Stimulated activated CD8-positive, alpha-beta memory T cell treated with anti-CD3 and anti-CD28 coated beads, Interleukin-4, amount 100 ng/mL, for 48 hours (primary cell): ENCODE measurements around the gene RNF130.
"Not testable (repeated sequence)": the region's sequence is repeated elsewhere in the genome, so short reads cannot be mapped to it uniquely, and the experiment has no call there.

ENCODE experiments used
- DNase-seq: peaks from one replicate; pipeline ENCODE4 v3.0.0-alpha.2; 2020

RNF130 gene

DNA sequence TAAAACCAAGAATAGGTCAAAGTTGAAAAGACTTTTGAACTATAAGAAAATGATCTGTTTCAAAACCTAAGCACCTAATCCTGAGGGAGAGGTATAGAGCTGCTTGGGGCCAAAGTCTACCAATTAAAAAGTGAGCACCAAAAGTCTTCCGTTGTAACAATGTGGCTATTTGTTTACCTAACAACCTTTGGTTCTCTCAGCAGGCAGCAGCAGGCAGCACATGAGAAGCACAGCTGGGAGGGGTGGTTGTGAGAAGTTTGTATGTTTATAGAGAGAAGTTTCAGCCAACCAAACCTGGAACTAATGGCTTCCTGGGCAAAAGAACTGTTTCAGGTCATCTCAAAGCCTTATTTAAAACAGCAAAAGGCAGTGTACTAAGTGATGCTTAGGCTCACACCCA, 104.1 kb downstream of the RNF130 start:
- no peak for DNase-seq

DNA sequence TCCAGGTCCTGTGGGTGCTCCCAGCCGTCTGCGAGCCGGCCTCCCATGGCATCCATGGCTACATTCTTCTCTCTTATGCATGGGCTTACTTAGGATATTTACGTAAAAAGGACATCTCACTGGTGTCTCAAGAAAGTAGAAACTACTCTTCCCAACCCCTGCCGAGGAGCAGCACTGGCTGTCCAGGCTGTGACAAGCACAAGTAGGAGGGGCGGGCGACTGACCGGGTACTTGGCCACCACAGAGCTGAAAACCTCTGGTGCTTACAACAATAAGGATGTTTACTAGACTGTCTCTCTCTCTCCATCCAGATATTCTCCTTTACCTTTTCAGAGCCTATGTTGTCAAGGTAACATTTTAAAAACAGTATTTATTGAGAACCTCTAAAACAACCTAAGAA, 107.5 kb downstream of the RNF130 start:
- DNase-seq, result no peak

DNA sequence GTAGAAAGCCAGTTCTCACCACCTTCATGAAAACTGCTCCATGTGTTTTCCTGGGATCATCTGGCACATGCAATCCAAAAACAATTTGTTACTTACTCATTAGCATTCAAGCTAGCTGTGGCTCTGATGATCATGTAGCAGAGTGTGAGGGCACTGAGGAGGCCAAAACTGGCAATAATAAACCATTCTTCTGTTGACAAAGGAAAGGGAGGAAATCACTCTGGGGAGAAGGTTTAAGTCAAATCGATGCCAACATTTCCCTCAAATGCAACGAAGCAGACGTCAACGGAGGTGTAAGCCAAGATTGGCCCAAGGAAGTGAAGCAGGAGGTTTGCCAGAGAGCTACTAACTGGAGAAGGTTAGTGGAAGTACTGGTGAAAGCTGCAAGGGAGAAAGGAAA, 108.2 kb downstream of the RNF130 start:
- DNase-seq, result no peak

DNA sequence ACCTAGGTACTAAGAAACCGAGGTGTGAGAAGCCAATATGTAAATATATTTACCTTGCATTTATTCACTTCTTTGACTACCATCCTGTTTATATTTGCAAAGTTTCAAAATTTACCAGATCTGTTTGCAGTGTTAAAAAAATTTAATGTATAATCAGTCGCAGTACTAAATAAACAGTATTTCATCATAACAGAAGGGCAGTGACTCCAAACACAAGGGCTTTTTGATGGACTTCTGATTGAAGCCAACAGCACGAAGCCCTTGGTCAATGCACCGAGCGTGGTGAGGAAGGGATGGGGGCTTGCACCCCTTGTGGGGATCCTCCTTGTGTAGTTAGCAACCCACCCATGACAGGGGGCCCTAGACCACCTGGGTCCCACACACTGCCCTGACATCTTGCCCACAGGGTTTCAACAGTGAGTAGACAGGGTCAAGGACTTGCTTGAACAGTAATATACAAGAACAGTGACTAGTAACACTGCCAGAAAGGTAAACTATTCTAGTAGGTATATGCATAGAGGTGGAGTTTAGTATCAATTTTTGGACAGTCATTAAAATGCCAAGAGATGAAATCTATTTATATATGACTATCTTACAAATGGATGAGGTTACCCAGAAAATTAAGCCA, 111.2 kb downstream of the RNF130 start:
- no peak for DNase-seq

DNA sequence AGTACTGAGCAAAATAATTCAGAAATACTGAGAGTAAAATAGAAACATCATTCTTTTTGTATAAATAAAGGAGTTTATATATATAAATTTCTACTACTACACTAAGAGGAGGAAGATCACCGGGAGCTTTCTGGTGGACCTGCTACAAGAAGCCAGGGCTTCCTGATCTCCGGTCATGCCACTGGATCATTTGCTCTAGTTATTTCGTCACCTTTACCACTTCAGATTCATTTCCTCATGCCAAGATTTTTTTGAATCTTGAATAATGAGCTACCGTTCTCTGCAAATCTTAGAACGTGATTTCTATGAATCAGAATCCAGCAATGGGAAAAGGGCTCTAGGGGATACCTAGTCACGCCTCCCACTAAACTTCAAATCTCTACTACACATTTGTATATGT, 111.9 kb downstream of the RNF130 start:
- no peak for DNase-seq

DNA sequence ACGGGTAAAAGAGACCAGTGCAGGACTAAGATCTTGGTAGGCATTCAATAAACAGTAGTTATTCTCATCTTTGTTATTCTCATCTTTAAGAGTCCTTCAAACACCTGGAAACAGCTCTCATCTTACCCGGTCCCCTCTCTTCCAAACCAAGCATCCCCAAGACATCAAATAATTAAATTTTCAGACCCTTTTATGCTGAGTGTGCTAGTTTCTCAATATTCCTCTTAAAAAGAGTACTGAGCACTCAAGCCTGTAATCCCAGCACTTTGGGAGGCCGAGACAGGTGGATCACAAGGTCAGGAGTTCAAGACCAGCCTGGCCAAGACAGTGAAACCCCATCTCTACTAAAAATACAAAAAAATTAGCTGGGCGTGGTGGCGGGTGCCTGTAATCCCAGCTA, 112.4 kb downstream of the RNF130 start:
- not testable (repeated sequence) for DNase-seq

DNA sequence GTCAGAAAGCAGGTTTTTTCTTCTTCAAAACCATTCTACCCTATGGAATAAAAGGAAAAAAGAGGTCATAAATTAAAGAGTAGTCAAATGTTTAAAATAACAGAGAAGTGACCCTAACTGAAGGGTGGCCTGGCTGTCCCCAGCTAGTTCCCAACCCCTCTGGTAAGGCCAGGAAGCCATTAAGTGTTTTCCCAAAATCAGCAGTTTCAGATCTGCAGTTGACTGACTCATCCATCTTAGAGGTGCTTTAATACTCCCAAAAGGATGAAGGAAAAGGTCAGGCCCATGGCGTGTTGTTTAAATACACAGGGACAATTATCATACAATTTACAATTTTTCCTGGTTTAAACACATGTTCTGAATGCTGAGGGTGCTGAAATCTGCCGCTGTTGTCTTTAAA, 115.9 kb downstream of the RNF130 start:
- no peak for DNase-seq

DNA sequence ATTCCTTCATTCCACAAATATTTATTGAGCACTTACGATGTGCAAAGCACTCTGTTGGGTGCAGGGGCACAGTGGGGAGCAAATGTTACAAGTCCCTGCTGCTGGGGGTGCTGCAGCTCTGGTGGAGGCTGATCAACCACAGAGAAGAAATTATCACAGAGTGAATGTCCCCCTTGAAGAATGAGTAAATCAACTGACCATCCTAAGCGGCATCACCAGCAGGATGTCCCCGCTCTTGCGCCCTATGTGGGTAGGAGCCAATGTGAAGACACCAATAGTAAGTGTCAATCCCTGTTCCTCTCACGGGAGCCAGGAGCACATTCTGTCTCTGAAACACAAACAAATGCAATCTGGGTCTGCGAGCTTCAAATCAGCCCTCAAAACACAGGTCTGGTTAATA, 116.5 kb downstream of the RNF130 start:
- no peak for DNase-seq

DNA sequence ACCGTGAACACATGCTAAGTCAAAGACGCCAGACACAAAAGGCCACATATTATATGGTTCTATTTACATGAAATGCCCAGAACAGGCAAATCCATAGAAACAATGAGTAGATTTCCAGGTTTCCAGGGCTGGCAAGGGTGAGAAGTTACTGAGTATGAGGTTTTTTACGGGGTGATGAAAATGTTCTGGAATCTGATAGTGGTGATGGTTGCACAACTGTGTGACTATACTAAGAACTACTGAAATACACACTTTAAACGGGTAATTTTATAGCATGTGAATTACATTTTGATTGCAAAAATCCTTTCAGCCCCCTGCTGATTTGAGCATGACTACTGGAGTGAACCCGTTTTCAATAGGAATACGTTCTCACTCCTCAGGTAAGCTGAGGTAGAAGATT, 117.1 kb downstream of the RNF130 start:
- DNase-seq, result no peak

DNA sequence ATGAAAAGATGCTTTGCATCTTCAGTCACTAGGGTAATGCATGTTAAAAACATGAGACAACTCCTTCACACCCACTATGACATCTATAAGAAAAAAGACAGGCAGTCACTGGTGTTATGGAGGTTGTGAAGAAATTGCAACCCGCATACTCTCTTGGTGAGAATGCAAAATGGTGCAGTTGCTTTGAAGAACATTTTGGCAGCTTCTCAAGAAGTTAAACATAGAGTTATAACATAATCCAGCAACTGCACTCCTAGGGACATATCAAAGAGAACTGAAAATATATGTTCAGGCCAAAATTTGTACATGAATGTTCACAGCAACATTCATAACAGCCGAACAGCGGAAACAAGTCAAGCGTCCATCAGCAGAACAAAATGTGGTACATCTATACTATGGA, 117.6 kb downstream of the RNF130 start:
- DNase-seq, result no peak

DNA sequence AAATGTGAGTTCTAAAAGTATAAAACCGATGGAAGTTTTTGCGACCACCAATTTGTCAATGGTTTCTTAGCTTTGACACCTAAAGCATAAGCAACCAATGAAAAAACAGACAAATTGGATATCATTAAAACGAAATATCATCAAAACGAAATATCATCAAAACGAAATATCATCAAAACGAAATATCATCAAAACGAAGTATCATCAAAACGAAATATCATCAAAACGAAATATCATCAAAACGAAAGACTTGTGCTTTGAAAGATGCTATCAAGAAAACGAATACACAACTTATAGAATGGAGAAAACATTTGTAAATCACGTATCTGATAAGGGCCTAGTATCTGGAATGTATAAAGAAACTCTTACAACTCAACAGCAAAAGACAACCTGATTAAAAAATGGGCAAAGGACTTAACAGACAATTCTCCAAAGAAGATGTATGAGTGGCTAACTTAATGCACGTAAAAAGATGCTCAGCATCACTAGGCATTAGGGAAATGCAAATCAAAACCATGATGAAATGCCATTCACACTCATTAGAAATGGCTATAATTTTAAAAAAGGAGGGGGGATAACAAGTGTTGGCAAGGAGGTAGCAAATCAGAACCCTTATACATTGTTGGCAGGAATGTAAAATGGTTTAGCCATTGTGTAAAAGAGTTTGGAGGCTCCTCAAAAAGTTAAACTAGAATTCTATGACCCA, 134.4 kb downstream of the RNF130 start:
- no peak for DNase-seq

DNA sequence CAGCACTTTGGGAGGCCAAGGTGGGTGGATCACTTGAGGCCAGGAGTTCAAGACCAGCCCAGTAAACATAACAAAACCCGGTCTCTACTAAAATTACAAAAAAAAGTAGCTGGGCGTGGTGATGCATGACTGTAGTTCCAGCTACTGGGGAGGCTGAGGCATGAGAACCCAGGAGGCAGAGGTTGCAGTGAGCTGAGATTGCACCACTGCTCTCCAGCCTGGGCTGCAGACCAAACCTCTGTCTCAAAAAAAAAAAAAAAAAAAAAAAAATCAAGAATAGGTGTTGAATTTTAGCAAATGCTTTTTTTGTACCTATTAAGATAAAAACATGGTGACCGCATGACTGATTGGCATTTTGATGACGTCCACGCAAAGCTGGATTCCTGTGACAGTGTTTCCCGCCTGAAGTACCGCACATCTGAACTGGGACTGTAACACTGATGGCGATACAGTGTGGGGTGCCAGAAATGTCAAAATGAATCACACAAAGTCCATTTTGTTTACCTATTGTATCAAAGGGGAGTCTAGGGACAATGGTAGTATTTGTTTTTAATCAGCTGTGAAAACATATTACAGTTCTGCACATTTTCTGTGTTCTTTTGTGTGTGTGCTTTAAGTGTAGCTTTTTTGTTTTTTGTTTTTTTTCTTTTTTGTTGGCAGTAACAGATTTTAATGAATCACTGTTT, 140.6 kb downstream of the RNF130 start:
- no peak for DNase-seq

DNA sequence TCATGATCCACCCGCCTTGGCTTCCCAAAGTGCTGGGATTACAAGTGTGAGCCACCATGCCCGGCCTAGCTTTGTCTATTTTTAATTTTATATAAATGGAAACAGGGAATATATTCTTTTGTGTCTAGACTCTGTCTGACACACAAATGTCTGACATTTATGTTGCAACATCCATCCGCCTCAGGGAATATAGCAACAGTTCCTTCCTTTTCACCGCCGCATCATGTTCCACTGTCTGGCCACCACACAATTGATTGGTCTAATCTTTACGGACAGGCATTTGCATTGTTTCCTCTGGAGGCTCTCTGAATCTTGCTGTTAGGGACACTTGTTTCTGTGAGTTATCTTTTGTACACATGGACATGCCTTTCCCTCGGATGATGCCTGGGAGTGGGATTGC, 143.7 kb downstream of the RNF130 start:
- no peak for DNase-seq

DNA sequence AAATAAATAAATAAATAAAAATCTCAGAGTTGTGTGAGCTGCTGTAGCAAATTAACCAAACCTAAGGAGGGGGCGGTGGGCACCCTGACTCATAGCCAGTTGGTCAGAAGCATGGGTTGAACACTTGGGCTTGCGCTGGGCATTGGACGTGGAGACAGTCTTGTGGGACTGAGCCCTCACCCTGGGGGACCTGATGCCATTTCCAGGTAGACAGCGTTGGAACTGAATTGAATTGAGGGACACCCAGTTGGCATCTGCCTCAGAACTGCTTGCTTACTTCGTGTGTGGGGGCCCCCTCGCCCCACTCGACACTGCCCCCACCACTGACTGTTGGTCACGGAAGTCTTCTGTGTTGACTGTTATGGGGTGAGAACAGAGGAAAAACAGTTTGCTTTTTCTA, 144.9 kb downstream of the RNF130 start:
- DNase-seq, result no peak

DNA sequence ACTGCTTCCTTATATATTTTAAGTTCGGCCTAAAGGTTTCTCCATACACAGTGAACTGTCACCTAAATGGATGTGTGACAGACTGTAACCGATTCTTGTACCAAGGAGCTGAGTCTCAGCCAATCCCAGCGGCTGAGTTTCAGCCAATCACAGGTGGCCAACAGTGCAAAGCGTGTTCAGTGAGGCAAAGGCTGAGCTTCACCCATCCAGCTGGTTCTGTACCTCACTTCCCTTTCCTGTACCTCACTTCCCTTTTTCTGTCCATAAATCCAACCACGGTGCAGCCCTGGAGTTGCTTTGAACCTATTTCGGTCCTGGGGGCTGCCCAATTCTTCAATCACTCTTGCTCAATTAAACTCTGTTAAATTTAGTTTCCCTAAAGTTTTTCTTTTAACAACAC, 148.1 kb downstream of the RNF130 start:
- no peak for DNase-seq

DNA sequence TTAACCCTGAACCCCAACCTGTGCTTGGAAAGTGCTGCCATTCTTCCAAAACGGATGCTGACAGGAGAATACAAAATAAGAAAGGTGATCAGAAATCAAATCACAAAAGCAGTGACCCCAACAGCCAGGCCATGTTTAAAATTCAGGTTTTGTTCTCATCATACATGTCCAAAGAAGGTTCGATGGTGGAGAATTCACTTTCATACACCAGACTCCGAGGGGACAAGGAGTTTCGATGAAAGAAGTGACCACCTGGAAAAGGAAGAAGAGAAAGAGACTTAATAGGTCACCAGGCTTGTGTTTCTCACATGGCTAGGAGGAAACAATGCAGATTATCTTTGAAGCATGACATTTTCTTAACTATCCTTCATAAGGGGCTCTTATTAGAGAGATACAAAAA, 151.4 kb downstream of the RNF130 start:
- DNase-seq, result no peak

DNA sequence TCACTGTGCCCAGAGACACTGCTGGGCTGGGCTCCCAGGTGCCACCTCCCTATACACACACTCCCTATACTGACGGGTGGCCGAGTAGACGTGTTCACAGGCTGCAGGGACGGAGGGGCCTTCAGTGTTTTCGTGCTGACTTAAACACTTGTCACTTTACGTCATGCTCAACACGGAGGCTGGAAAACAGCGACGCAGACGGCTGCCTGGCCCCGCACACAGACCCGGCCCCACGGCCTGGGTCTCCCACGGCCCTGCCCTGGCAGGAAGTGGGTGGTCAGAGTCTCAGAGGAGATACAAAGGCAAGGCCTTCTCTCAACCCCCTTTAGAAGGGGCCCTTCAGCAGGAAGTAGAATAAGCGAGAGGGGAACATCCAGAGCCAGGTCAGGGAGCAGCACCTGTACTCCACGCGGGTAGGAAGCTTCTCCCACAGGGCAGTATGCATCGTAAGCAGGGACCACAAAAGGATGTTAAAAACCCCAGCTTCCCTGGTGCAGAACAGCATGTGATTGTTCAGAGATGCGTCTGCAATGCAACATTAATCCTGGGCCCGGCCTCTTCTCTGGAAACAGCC, 152.0 kb downstream of the RNF130 start:
- DNase-seq, result no peak

DNA sequence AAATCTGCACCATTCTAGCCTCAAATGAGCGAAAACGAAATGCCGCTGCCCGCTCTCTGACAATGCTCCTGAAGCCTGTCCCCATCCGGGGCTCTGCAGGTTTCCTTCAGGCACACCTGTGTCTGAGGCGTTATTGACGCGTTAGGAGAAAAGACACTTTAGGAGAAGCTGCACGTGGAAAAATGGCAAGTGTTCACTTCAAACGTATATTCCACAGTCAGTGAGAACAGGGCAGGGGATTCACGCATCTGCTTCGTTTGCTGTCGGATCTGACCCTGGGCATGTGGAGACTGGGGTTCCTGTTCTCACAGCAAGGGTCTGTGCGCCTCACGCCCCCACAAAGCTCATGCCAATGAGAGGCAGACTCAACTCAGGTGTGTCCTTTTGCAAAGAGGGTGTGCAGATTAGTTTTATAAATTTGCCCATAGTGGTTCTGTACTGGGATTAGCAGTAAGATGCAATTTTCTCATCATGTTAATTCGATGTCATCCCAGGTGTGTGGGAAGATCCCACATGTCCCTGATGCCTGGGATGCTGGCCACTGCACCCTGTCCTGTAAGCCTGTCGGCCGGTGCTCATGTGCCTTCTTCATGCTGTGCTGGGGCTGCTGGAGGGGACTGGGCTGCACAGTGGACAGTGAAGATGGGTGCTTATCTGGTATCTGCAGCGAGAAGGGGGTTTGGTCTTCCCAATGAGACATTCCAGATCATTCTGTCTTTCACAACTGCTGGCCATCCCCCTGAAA, 152.6 kb downstream of the RNF130 start:
- DNase-seq, result no peak

DNA sequence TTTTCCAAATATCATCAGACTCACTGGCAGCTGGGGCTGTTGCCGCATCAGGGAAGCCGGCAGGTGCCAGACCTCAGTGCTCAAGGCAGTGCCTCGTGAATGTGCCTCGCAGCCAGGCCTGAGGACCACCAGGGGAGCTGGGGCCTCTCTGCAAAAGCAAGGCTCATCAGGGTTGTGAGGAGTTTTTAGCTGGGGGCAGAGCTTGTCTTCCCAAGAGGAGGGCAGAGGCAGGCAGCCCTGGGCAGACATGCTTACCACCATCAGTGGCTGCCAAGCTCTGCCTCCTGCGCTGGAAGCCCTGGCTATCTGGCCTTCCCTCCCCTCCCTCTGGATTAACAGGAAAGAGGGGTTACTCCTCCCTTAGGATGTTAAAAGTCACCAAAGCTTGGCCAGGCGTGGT, 155.0 kb downstream of the RNF130 start:
- no peak for DNase-seq

DNA sequence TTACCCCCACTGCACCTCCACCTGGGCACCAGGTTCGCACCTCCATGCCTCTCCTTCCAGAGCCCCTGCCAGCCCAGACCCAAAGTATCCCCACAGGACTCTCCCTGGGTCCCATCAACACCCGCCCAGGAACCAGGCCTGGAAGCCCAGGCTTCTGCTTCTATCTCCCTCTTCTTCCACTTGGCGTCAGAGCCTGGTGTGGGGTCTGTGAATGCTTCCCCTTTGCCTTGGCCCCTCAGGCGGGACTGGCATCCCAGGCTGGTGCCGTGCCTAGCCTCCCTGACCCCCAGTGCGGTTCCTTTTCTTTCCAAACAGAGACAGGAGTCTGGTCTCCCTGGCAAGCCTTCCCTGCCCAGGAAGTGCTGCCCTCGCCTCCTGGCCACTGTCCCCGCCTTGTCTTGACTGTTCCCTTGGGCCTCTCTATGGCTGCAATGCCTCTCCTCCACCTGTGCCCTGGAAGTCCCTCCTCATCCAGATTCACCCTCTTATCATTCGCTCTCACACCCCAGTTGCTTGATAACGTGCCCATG, 156.1 kb downstream of the RNF130 start:
- DNase-seq, result no peak

DNA sequence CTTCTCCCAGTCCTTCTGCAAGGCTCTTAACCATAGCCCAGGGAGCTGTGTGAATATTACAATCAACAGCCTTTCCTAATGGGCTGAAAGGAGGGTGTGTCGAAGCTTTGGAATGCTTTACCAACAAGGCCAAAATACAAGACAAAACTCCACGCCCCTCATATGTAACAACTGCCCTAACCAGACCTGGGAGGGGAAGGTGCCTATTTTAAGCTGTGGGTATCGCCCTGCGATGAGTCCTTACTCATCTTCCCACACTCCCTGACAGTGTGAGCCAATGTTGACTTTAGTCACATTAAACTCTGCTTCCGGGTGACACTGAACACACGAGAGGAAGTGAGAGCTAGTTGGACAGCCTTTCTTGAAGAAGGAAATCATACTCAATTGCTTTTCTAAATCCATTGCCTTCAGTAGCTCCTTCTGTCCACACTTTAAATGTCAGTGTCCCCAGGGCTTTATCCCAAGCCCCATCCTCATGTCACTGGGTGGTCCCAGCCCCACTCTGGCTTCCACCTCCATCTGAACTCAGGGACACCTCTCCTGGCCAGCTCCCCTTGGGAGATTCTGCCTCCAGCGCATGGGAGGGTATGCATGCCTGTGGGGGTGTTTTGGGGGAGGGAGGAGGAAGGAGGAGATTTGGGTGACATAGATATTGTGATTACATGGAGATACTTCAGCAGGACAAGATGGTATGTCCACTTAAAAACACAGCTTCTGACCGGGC, 157.4 kb downstream of the RNF130 start:
- no peak for DNase-seq

DNA sequence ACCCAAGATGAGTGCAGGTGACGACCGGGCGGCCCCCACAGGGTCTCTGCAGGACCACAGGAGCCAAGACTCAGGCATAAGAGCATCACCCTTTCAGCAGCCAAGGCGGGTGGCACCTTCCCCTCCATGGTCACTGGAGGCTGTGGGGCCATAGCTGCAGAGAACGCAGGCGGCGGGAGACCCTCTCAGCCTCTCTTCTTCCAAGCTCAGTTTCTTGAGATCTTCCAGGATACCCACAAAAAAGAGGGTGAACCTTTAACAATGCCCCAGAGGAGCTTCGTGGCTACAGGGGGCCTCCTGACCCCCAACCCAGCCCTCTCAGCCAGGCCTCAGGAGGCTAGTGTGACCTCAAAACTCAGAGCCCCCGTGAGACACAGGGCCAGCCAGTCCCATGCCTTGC, 158.1 kb downstream of the RNF130 start:
- no peak for DNase-seq
